ENCODE results near the gene PLCL2. TPM values are rescaled to one million over a fixed set of nuclear protein-coding genes. Genes with fewer than 3 reads are reported as not detected.

PLCL2 gene
- total RNA-seq, 1 experiment from 2014 or later = 3.0 TPM

- Histone ChIP-seq H3K9me3 (ENCODE audit: control insufficient read depth, insufficient read depth, low read depth, low read length) (no peaks in the 10 kb centered on the region), H3K27ac (ENCODE audit: low read length) (no peak overlapping the region), H3K4me3 (ENCODE audit: low read depth in 2 of 2, low read length in 2 of 2) (no peak overlapping the region), H3K27me3 (ENCODE audit: control insufficient read depth, insufficient read depth, low read length) (no peaks in the 10 kb centered on the region), H3K36me3 (ENCODE audit: control insufficient read depth, insufficient read depth, low read length) (no peaks in the 10 kb centered on the region), H3K4me1 (ENCODE audit: control insufficient read depth, insufficient read depth, low read length) (no peaks in the 10 kb centered on the region)
- no TSS peak for BruUV-seq (replicated peaks)
- ChIA-PET CTCF (no interaction called here), POLR2A (no interaction called here)
- no peak for DNase-seq (ENCODE audit: low read depth, low spot score)
- no peak for ATAC-seq
- intact Hi-C loops (cut with micrococcal nuclease; ENCODE audit: unreplicated experiment) (no loop called here), in situ Hi-C loops (cut with HindIII; ENCODE audit: low pct_unique_long_range_greater_than_20kb, low sequenced_read_pairs) (no loop called here)
- TF ChIP-seq, protein P1, sequence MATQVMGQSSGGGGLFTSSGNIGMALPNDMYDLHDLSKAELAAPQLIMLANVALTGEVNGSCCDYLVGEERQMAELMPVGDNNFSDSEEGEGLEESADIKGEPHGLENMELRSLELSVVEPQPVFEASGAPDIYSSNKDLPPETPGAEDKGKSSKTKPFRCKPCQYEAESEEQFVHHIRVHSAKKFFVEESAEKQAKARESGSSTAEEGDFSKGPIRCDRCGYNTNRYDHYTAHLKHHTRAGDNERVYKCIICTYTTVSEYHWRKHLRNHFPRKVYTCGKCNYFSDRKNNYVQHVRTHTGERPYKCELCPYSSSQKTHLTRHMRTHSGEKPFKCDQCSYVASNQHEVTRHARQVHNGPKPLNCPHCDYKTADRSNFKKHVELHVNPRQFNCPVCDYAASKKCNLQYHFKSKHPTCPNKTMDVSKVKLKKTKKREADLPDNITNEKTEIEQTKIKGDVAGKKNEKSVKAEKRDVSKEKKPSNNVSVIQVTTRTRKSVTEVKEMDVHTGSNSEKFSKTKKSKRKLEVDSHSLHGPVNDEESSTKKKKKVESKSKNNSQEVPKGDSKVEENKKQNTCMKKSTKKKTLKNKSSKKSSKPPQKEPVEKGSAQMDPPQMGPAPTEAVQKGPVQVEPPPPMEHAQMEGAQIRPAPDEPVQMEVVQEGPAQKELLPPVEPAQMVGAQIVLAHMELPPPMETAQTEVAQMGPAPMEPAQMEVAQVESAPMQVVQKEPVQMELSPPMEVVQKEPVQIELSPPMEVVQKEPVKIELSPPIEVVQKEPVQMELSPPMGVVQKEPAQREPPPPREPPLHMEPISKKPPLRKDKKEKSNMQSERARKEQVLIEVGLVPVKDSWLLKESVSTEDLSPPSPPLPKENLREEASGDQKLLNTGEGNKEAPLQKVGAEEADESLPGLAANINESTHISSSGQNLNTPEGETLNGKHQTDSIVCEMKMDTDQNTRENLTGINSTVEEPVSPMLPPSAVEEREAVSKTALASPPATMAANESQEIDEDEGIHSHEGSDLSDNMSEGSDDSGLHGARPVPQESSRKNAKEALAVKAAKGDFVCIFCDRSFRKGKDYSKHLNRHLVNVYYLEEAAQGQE (IDR thresholded peaks at IDR 0.05; ENCODE audit: insufficient read depth in 1 of 2, low read depth in 2 of 2, low read length in 1 of 2) = no peak
- no peak for TF ChIP-seq SIN3A (IDR thresholded peaks at IDR 0.05; ENCODE audit: borderline replicate concordance, insufficient read depth, low read depth, low read length)
- no peak for TF ChIP-seq CTCF (IDR thresholded peaks at IDR 0.05)
- no peak for TF ChIP-seq POLR2AphosphoS5 (IDR thresholded peaks at IDR 0.05; ENCODE audit: low read depth, low read length)
- TF ChIP-seq TCF7L2 (IDR thresholded peaks at IDR 0.05; ENCODE audit: low read depth, low read length) = no peak
Observed at GRCh38 chr3:17028363-17028762, 143.6 kb downstream of the PLCL2 start.

DNA sequence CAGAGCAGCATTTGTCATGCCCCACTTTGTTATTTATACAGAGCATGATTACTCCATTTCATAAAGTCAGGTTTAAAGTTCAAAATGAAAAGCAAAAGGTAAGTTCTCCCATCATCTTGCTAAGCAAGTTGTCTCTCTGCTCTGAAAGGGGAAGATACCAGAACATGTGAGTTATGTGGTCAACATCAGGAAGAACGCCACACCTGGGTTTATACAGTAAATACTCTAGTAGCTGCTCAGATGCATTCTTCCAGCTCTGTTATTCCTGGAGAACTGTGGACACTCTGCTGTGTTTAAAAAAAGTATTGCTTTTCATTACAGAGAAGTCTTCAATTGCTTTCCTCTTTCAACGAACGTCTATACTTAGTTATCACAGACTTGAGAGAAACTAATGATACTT, 145.7 kb downstream of the PLCL2 start:
- Histone ChIP-seq H3K27ac (ENCODE audit: low read length) (no peak overlapping the region), H3K36me3 (ENCODE audit: control insufficient read depth, insufficient read depth, low read length) (no peaks in the 10 kb centered on the region), H3K4me3 (ENCODE audit: low read depth in 2 of 2, low read length in 2 of 2) (no peak overlapping the region), H3K9me3 (ENCODE audit: control insufficient read depth, insufficient read depth, low read depth, low read length) (no peaks in the 10 kb centered on the region), H3K27me3 (ENCODE audit: control insufficient read depth, insufficient read depth, low read length) (no peaks in the 10 kb centered on the region), H3K4me1 (ENCODE audit: control insufficient read depth, insufficient read depth, low read length) (no peaks in the 10 kb centered on the region)
- intact Hi-C loops (cut with micrococcal nuclease; ENCODE audit: unreplicated experiment) = loop anchor here (5.0 to 10.0 kb wide), 3 partner anchors 143 to 426 kb away; partner anchors contain the start of gene DAZL
- ATAC-seq (no peak), DNase-seq (ENCODE audit: low read depth, low spot score) (no peak)
- no TSS peak for BruUV-seq (replicated peaks)
- POLR2A ChIA-PET = no interaction called here
- CTCF ChIA-PET = no interaction called here
- in situ Hi-C loops (cut with HindIII; ENCODE audit: low pct_unique_long_range_greater_than_20kb, low sequenced_read_pairs) = no loop called here
- TF ChIP-seq POLR2AphosphoS5 (IDR thresholded peaks at IDR 0.05; ENCODE audit: low read depth, low read length) (no peak), SIN3A (IDR thresholded peaks at IDR 0.05; ENCODE audit: borderline replicate concordance, insufficient read depth, low read depth, low read length) (no peak), CTCF (IDR thresholded peaks at IDR 0.05) (no peak), TCF7L2 (IDR thresholded peaks at IDR 0.05; ENCODE audit: low read depth, low read length) (no peak)
- TF ChIP-seq, protein P1 (IDR thresholded peaks at IDR 0.05; ENCODE audit: insufficient read depth in 1 of 2, low read depth in 2 of 2, low read length in 1 of 2) = no peak

All from Panc1 (cell line).